ENCODE measurements around the gene CARD11.

GRCh38 chr7:2937701-2938513 is 105.8 kb downstream of the CARD11 start:
- no peak for TF ChIP-seq TAF1 (IDR thresholded peaks at IDR 0.05; ENCODE audit: borderline replicate concordance, low read depth, low read length)
- TF ChIP-seq POLR2AphosphoS5 (IDR thresholded peaks at IDR 0.05; ENCODE audit: low read depth, low read length) = no peak
- no peak for TF ChIP-seq POLR2A (IDR thresholded peaks at IDR 0.05; ENCODE audit: low read depth, low read length)

All from GM12892 (cell line).